ENCODE results near the gene CYFIP1. TPM values are rescaled to one million over a fixed set of nuclear protein-coding genes. Genes with fewer than 3 reads are reported as not detected.

Gene CYFIP1
- total and polyA plus RNA-seq, 10 of the 15 experiments (the other 5 are each of a cell fraction or from before 2014, with no cell fraction given) = 3.5 to 46.2 (median 28.3) TPM

DNA sequence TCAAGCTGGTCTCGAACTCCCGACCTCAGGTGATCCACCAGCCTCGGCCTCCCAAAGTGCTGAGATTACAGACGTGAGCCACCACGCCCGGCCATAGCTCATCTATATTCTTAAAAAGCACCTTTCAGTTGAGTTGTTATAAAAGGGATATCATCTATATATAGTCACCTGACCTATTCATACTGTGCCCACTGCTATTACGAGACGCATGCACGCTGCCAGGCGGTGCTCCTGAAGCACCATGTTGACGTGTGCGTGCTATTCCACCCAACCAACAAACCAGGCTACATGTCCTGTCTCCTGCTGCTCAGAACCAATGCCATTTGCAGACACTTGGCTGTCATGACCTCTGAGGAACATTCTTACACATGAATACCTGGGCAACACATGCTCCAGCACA lies 17.6 kb downstream of the CYFIP1 start:
- no peak overlapping the region for H2AFZ ChIP-seq (ENCODE audit: control insufficient read depth, low read depth, low read length)
- RAD21 ChIA-PET (ENCODE audit: unreplicated experiment) = no interaction called here
- CTCF ChIA-PET = interaction anchor here (1.3 kb wide), 1 partner anchor 44 kb away, joined by 3 read pairs; no protein-coding TSS in a partner anchor
- H4K20me1 ChIP-seq (ENCODE audit: control insufficient read depth, insufficient read depth) = no peaks in the 10 kb centered on the region
- no peak overlapping the region for H3K9ac ChIP-seq (ENCODE audit: control insufficient read depth, insufficient read depth, low read length)
- no peak overlapping the region for H3K4me3 ChIP-seq
- in situ Hi-C loops (cut with MboI) = no loop called here
- DNase-seq (ENCODE audit: low read depth, low spot score) (no peak), FAIRE-seq (no peak), ATAC-seq (no peak)
- H3K27ac ChIP-seq (ENCODE audit: control insufficient read depth, insufficient read depth) = no peak overlapping the region
- intact Hi-C loops (cut with micrococcal nuclease; ENCODE audit: unreplicated experiment) = no loop called here
- H3K4me2 ChIP-seq (ENCODE audit: control insufficient read depth, insufficient read depth) = no peak overlapping the region
- H3K9me3 ChIP-seq (replicated peaks; ENCODE audit: control insufficient read depth, insufficient read depth, low read length) = no peaks in the 10 kb centered on the region
- no peak for TF ChIP-seq FOXK2 (IDR thresholded peaks at IDR 0.05)
- no peak for TF ChIP-seq NR2F1 (conservative IDR thresholded peaks at IDR 0.05)
- TF ChIP-seq CBX3 (IDR thresholded peaks at IDR 0.05; ENCODE audit: borderline replicate concordance, low read depth) = no peak
- no peak for TF ChIP-seq CEBPB (IDR thresholded peaks at IDR 0.05; ENCODE audit: borderline replicate concordance in 1 of 2, low read depth in 2 of 2, low read length in 2 of 2)
- TF ChIP-seq, protein P1, sequence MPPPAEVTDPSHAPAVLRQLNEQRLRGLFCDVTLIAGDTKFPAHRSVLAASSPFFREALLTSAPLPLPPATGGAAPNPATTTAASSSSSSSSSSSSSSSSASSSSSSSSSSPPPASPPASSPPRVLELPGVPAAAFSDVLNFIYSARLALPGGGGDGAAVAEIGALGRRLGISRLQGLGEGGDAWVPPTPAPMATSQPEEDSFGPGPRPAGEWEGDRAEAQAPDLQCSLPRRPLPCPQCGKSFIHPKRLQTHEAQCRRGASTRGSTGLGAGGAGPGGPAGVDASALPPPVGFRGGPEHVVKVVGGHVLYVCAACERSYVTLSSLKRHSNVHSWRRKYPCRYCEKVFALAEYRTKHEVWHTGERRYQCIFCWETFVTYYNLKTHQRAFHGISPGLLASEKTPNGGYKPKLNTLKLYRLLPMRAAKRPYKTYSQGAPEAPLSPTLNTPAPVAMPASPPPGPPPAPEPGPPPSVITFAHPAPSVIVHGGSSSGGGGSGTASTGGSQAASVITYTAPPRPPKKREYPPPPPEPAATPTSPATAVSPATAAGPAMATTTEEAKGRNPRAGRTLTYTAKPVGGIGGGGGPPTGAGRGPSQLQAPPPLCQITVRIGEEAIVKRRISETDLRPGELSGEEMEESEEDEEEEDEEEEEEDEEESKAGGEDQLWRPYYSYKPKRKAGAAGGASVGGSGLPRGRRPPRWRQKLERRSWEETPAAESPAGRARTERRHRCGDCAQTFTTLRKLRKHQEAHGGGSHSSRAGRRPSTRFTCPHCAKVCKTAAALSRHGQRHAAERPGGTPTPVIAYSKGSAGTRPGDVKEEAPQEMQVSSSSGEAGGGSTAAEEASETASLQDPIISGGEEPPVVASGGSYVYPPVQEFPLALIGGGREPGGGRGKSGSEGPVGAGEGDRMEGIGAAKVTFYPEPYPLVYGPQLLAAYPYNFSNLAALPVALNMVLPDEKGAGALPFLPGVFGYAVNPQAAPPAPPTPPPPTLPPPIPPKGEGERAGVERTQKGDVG (CRISPR knock-in tag; IDR thresholded peaks at IDR 0.05) = no peak
- TF ChIP-seq HDAC2 (IDR thresholded peaks at IDR 0.05) = no peak
- TF ChIP-seq SMC3 (IDR thresholded peaks at IDR 0.05; ENCODE audit: borderline replicate concordance, low read length) = no peak
- H3K27me3 ChIP-seq (replicated peaks in 1 of 2; ENCODE audit: control insufficient read depth in 2 of 2, insufficient read depth in 2 of 2, low read length in 1 of 2) = no peaks in the 10 kb centered on the region
- H3K36me3 ChIP-seq (ENCODE audit: control insufficient read depth in 2 of 2, insufficient read depth in 2 of 2, low read length in 1 of 2) = peaks cover 0 to 3% of the 10 kb centered on the region in 2 experiments; a peak in 2 of 4 replicates
- H3K4me1 ChIP-seq (ENCODE audit: control insufficient read depth, insufficient read depth, low read length) = peaks cover 21% of the 10 kb centered on the region
- WGBS (ENCODE audit: insufficient coverage, insufficient replicate concordance, low lambda C conversion rate, missing lambda C conversion rate) = 97% methylated on average over 12 of the region's 12 CpGs
- SMC1A ChIA-PET (ENCODE audit: uncharacterized antibody, unreplicated experiment) = no interaction called here
- POLR2A ChIA-PET = no interaction called here
- peaks cover 20% of the 10 kb centered on the region for H3K79me2 ChIP-seq (ENCODE audit: control insufficient read depth, insufficient read depth, low read length)
- BruUV-seq (replicated peaks) = no TSS peak

Data from GM12878 (cell line).